GM12801 (cell line): Measurements from ENCODE around the gene OR51M1.

ENCODE experiments used
- CTCF ChIP-seq: IDR thresholded peaks from one replicate; pipeline ENCODE4 v1.5.1; 2011; ENCODE audit warnings: control low read depth; ENCODE audit not compliant: insufficient read length; ENCODE audit errors: extremely low read depth

The OR51M1 gene

GRCh38 chr11:5405173-5405572 lies 21.6 kb downstream of the OR51M1 start:
- no peak for TF ChIP-seq CTCF

GRCh38 chr11:5420993-5421392 lies 37.4 kb downstream of the OR51M1 start:
- TF ChIP-seq CTCF, result no peak

DNA sequence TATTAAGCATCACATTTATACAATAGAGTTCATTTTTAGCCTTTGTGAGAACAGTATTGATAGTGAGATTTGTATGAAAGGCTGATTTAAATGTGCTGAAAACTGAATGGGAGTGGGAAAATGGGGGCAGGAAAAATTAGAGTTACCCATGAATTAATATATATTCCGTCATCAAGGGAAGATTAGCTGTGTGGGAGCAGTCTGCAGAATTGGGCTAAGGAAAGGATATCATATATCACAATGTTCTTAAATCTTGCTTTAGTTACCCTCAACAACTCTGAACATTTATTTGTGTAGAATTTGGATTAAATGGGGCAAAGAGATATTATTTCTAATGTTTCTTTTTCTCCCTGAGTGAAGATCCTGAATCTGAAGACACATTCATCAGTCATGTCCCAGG lies 38.2 kb downstream of the OR51M1 start, which contains the start of gene OR51Q1:
TSS of gene OR51Q1 (plus strand) at position 301 of the 400 bp plus-strand sequence. CDS start at position 391, 90 bp downstream.
- TF ChIP-seq CTCF, result no peak

DNA sequence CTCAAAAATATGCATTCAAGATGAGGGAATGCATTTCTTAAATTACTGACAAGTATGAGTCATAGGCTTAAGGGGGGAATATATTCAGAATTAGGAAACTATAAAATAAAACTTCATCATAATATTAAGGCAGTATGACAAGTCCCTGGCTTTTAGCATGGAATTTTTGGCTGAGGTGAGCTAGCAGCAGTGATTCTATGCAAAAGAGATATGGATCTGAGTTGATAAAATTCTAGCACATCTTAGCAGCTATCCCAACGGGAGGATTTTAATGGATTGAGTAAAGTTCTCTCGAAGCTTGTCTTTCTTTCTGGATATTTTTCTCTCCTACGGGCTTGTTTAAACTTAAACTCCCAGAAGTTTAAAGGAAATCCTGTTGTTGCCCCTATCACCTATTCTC lies 39.5 kb downstream of the OR51M1 start:
- TF ChIP-seq CTCF, result no peak

DNA sequence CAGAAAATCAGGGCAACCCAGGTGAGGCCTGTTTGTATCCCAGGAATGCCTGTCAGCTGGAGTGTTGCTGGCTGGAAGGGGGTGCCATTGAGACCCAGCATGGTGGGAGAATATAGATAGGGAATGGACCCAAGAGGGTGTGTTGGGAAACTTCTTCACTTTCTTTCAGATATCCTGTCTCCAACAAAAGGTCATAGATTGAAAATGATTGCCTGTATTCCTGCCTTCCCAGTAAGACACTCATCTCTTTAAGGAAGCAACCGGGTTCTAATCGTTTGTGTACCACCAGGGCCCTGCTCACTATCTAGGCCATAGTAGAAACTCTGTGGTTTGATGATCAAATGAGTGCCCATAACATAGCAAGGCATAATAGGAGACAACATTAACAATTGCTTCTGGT lies 57.8 kb downstream of the OR51M1 start, which contains the start of gene OR51I1:
TSS of gene OR51I1 (minus strand) at position 101 of the 400 bp plus-strand sequence. CDS start at position 101, 0 bp downstream.
- no peak for TF ChIP-seq CTCF
